TTC549 (cell line): Measurements from ENCODE around the gene GFAP.

Experiments used
- FAIRE-seq: peaks from 2 replicates; lab custom pipeline; 2012; peaks lifted over from hg19 to GRCh38; lab: Jason Lieb, UNC

The GFAP gene

GRCh38 chr17:44862278-44862914 lies 52.9 kb downstream of the GFAP start:
- no peak for FAIRE-seq

DNA sequence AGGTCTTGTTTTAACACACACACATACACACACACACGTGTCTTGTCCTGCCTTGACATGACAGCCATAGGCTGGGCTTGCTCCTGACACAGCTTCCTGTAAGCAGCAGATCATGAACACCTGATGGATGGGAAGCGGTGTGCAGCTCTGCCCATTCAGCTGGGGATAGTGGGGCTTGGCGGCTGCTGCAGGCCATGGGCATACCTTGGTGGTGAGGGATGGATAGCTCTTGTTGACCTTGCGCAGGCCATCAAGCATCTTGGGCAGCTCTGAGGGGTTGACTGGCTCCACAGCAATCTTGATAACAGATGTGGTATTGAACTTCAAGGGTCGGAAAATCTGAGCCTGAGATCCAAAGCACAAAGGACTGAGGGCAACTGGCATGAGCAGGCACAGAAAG lies 55.6 kb downstream of the GFAP start:
- no peak for FAIRE-seq

GRCh38 chr17:44854192-44854591 lies 61.1 kb downstream of the GFAP start:
- FAIRE-seq: no peak
